ENCODE results near the gene CPA3. TPM values are rescaled to one million over a fixed set of nuclear protein-coding genes. Genes with fewer than 3 reads are reported as not detected.
A peak's percentile ranks its signal among the peaks of the same experiment; 100 is the strongest.

Gene CPA3
- polyA plus RNA-seq, 10 donors = 0.82 to 4.7 (median 3.0) TPM

GRCh38 chr3:148856384-148856783, 8.7 kb upstream of the CPA3 start:
- DNase-seq = peak; percentile 20 to 56 (median 22)

- no peak for DNase-seq
Measured at GRCh38 chr3:148857316-148857715, 7.8 kb upstream of the CPA3 start.

- DNase-seq = peak; percentile 17 to 39 (median 31)
Measured at GRCh38 chr3:148861277-148861869, 3.7 kb upstream of the CPA3 start.

GRCh38 chr3:148863297-148863696, 1.8 kb upstream of the CPA3 start:
- DNase-seq = no peak

- no peak for DNase-seq
Measured at GRCh38 chr3:148863814-148864213, 1.3 kb upstream of the CPA3 start.

GRCh38 chr3:148866261-148866660, 1.2 kb downstream of the CPA3 start:
- peak in 1 of 3 donors; percentile 62 for DNase-seq

- DNase-seq = no peak
Measured at GRCh38 chr3:148873270-148873927, 8.3 kb downstream of the CPA3 start.

- no peak for DNase-seq
Measured at GRCh38 chr3:148873977-148874376, 8.9 kb downstream of the CPA3 start.

GRCh38 chr3:148878095-148878494, 13.0 kb downstream of the CPA3 start:
- DNase-seq = no peak

- no peak for DNase-seq
Measured at GRCh38 chr3:148879256-148879655, 14.2 kb downstream of the CPA3 start.

GRCh38 chr3:148880681-148881080, 15.6 kb downstream of the CPA3 start:
- no peak for DNase-seq

GRCh38 chr3:148881286-148881685, 16.2 kb downstream of the CPA3 start:
- peak in 1 of 3 donors; percentile 17 for DNase-seq

- peak; percentile 28 to 49 (median 38) for DNase-seq
Measured at GRCh38 chr3:148882288-148882687, 17.2 kb downstream of the CPA3 start.

GRCh38 chr3:148883163-148883562, 18.1 kb downstream of the CPA3 start:
- DNase-seq = peak in 1 of 3 donors; percentile 3

- no peak for DNase-seq
Measured at GRCh38 chr3:148884261-148884660, 19.2 kb downstream of the CPA3 start.

GRCh38 chr3:148889828-148890227, 24.7 kb downstream of the CPA3 start:
- DNase-seq = no peak

- no peak for DNase-seq
Measured at GRCh38 chr3:148896062-148896461, 31.0 kb downstream of the CPA3 start.

GRCh38 chr3:148901987-148902791, 37.1 kb downstream of the CPA3 start:
- peak in 1 of 3 donors; percentile 81 for DNase-seq

GRCh38 chr3:148903022-148903442, 37.9 kb downstream of the CPA3 start:
- peak in 1 of 3 donors; percentile 67 for DNase-seq

GRCh38 chr3:148903941-148904340, 38.8 kb downstream of the CPA3 start:
- no peak for DNase-seq

GRCh38 chr3:148906667-148907066, 41.6 kb downstream of the CPA3 start:
- no peak for DNase-seq

- no peak for DNase-seq
Measured at GRCh38 chr3:148911173-148911572, 46.1 kb downstream of the CPA3 start.

- DNase-seq = no peak
Measured at GRCh38 chr3:148911592-148911991, 46.5 kb downstream of the CPA3 start.
